NOMO-1 treated with dmso at 0.1 percent for 144 hours (cell line): ENCODE measurements around the gene MAPK8IP1.
"Not testable (repeated sequence)": the region's sequence is repeated elsewhere in the genome, so short reads cannot be mapped to it uniquely, and the experiment has no call there.

Experiments
- DNase-seq: peaks from one replicate; lab custom pipeline; 2025; ENCODE audit not compliant: unreplicated experiment; lab: John Stamatoyannopoulos, UW

MAPK8IP1 gene

DNA sequence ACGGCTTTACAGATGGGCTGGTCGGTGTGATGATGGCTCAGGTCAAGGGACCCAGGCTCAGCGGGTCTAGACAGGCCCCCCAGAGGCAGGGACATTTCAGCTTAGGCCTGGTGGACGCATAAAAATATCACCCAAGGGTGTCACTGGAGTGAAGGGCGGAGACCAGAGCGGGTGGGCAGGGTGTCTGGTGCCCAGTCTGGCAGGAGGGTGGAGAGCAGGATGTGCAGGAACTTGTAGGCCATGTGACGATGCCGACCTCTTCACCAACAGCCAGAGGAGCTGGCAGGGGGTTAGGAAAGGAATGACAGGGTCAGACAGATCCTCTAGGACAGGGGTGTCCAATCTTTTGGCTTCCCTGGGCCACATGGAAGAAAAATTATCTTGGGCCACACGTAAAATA is 4.5 kb downstream of the MAPK8IP1 start:
- no peak for DNase-seq

- no peak for DNase-seq
These were observed 5.6 kb downstream of the MAPK8IP1 start for GRCh38 chr11:45890886-45891550.

DNA sequence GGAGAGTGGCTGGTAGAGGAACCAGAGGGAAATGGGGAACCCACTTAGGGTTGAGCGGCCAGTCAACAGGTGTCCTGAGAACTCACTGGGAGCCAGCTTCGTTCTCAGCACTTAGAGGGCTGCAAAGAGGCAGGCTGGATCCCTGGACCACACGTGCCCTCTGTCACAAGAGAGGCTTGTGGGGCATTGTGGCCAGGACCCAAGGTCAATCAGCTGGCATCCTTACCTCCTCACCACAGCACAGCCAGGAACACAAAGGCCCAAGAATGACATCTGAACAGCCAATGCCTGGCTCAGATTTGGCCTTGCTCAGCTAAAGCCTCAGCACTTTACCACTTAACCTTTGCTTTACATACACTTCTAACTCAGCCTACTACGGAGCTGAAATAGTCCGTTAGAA is 7.4 kb downstream of the MAPK8IP1 start:
- no peak for DNase-seq

DNA sequence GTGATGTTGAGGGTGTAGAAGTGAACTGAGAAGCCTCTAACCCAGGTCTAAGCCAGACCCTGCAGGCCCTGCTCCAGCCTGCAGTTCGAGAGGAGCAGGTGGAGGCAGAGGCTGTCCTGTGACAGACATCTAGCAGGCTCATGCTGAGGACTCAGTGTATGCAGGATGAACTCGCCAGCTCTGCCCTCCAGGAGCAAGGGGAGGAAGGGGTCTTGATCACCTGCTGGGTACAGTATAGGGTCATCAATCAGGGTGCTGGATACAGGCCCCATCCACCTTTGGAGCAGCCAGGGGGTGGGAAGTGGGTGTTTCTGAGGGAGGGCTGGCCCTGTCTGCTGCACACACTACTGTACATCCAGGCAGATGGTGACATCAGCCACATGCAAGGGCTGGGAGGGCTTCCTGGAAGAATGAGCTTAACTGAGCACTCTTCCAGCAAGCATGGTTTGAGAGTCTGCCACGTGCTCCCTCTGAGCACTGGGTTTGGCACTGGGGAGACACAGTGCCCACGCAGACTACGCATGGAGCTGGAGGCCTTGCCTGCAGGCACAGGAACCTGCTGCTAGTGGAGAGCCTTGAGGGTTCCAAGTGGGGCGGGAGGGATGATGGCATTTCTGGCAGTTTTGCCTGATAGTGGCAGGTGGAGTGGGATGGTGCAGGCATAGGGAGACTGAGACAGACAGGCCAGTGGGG is 9.2 kb downstream of the MAPK8IP1 start:
- no peak for DNase-seq

GRCh38 chr11:45895553-45896259 is 10.3 kb downstream of the MAPK8IP1 start:
- DNase-seq: no peak

DNA sequence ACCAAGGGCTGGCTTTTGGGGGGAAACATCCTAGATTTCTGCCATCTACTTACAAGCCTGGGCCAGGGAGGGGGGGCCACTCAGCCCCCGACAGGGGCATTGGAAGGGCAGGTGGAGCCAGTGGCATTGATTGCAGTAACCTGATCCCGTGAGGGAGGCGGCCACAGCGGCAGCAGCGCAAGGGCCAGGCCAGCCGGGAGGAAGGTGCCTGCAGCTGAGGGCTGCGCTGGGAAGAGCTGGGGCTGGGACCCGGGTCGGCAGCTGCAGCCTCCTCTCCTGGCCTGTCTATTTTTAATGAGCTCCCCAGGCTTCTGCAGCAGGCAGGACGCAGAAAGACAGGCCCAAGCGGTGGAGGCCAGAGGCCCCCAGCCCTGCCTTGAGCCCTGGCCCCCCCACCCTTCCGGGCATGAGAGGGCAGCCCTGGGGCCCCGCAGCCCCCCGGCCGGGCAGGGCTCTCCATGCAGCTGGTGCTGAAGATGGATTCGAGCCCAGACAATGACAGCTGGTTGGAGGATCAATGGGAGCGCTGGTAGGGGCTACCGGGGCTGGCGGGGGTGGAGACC is 11.1 kb downstream of the MAPK8IP1 start:
- no peak for DNase-seq

DNA sequence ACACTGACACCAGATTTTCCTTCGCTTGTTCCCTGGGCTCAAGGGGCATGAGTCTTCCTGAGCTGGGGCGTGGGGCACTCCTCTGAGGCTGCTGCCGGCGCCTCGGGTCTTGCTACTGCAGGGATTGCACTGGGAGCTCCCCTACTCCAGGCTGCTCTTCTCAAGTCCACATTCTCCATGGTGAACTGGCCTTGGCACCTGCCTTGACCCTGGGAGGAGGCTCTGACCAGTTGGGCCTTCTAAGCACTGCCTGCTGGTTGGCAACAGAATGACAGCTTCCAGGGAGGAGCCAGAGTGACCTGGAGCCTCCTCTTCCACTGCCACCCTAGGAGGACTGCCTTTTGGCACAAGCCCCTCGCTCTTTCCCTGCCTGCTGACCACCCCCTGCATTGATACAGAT is 12.1 kb downstream of the MAPK8IP1 start:
- no peak for DNase-seq

DNA sequence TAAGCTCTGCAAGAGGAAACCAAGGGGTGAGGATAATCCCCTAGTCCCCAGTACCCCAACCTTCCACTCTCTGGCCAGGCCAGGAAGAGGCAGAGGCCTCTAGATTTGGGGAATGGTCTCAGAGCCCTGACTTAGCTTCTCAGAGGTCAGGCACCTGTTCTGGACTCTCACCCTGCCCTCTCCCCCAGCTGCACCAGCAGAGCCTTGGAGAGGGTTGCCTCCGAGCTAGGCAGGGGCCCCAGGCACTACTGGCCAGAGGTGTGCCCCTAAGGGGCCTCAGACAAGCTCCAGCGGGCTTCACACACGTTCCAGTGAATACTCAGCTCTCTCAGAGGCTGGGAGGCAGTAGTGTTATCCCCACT is 13.6 kb downstream of the MAPK8IP1 start:
- no peak for DNase-seq

- DNase-seq: peak; percentile 18
These were observed 14.2 kb downstream of the MAPK8IP1 start for GRCh38 chr11:45899448-45900174.

GRCh38 chr11:45900175-45900800 is 14.8 kb downstream of the MAPK8IP1 start:
- not testable (repeated sequence) for DNase-seq

DNA sequence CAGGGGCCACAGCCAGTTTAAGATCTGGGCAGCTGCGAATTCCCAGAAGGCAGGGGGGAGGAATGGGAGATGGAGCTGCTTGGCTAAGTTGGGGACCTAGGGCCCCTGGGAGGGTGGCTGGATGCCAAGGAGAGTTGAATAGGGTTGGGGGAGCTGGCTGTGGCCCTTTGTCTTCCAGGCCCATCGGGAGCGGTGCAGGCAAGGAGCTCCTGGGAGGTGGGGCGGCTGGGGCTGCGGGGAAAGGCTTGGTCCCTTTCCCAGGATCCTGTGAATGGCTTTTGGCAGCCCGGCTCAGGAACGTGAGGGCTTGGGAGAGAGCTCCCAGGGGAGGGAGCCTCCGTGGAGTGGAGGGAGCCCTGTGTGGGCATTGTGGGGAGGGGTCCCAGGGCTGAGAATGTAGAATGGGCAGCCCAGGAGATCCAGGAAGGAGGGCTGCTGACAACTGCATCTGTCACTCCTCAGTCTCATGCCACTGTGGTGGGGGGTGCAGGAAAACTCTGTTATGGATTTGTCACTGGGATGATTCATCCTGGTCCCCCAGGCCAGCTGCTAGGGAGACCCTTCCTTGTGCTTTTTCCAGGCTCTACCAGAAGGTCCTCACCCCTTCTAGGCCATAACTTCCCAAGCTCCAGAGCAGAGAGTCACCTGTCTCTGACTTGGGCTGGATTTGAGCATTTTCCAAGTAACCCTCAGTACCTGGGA is 15.6 kb downstream of the MAPK8IP1 start:
- no peak for DNase-seq

GRCh38 chr11:45901626-45902025 is 16.2 kb downstream of the MAPK8IP1 start:
- DNase-seq: no peak

- no peak for DNase-seq
These were observed 17.3 kb downstream of the MAPK8IP1 start for GRCh38 chr11:45902452-45903380.

- no peak for DNase-seq
These were observed 19.0 kb downstream of the MAPK8IP1 start for GRCh38 chr11:45904309-45904915.

GRCh38 chr11:45905095-45905494 is 19.6 kb downstream of the MAPK8IP1 start:
- DNase-seq: no peak

DNA sequence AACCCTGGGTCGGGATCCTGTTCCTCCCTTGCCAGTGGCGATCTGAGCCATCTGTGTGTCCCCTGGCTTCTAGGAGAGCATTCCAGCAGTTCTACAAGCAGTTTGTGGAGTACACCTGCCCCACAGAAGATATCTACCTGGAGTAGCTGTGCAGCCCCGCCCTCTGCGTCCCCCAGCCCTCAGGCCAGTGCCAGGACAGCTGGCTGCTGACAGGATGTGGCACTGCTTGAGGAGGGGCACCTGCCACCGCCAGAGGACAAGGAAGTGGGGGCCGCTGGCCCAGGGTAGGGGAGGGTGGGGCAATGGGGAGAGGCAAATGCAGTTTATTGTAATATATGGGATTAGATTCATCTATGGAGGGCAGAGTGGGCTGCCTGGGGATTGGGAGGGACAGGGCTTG is 20.1 kb downstream of the MAPK8IP1 start:
- not testable (repeated sequence) for DNase-seq

- no peak for DNase-seq
These were observed 20.7 kb downstream of the MAPK8IP1 start for GRCh38 chr11:45906096-45906682.

GRCh38 chr11:45906965-45907611 is 21.6 kb downstream of the MAPK8IP1 start, which contains the start of gene FREY1:
FREY1 (minus strand) TSS chr11:45907271; CDS start chr11:45907245, 26 bp downstream.
- DNase-seq: no peak
